NT2/D1 (cell line): Measurements from ENCODE around the gene PWWP2B.

Source experiments
- DNase-seq: peaks from one replicate; pipeline ENCODE4 v3.0.0-alpha.2; 2011; ENCODE audit warnings: low read depth, low spot score
- H3K27me3 ChIP-seq: 2 replicates; pipeline ENCODE4 v1.6.0; 2011; ENCODE audit warnings: mild to moderate bottlenecking; ENCODE audit not compliant: insufficient read length, insufficient read depth
- H3K36me3 ChIP-seq: 2 replicates; pipeline ENCODE4 v1.6.1; 2011; ENCODE audit warnings: mild to moderate bottlenecking, low read length, mixed read lengths; ENCODE audit not compliant: insufficient read depth, insufficient read length
- H3K4me1 ChIP-seq: 2 replicates; pipeline ENCODE4 v1.5.1; 2011; ENCODE audit not compliant: insufficient read depth, insufficient read length
- H3K4me3 ChIP-seq: 2 replicates; pipeline ENCODE4 v1.5.1; 2011; ENCODE audit warnings: low read depth; ENCODE audit not compliant: insufficient read length
- H3K9ac ChIP-seq: 2 replicates; pipeline ENCODE4 v1.6.0; 2011; ENCODE audit warnings: low read depth; ENCODE audit not compliant: insufficient read length
- H3K9me3 ChIP-seq: 2 replicates; pipeline ENCODE4 v1.5.1; 2011; ENCODE audit warnings: mild to moderate bottlenecking, low read length; ENCODE audit not compliant: insufficient read depth
- SUZ12 ChIP-seq: IDR thresholded peaks from 2 replicates; pipeline ENCODE4 v1.6.1; 2011; ENCODE audit not compliant: insufficient read length, insufficient read depth; ENCODE audit errors: extremely low read depth
- YY1 ChIP-seq: IDR thresholded peaks from 2 replicates; pipeline ENCODE4 v1.6.1; 2011; ENCODE audit not compliant: insufficient read length, insufficient read depth
- ZNF274 ChIP-seq: IDR thresholded peaks from 2 replicates; pipeline ENCODE4 v1.6.1; 2011; ENCODE audit warnings: mild to moderate bottlenecking, low read depth, low read length

The PWWP2B gene

GRCh38 chr10:132371641-132372081 lies 25.3 kb upstream of the PWWP2B start:
- peaks cover 5% of the 10 kb centered on the region for H3K4me1 ChIP-seq
- H3K9ac ChIP-seq, result no peak overlapping the region
- DNase-seq, result no peak
- no peak overlapping the region for H3K4me3 ChIP-seq
- peaks cover 1% of the 10 kb centered on the region for H3K36me3 ChIP-seq
- peaks cover 12% of the 10 kb centered on the region for H3K9me3 ChIP-seq
- TF ChIP-seq ZNF274 (no peak), SUZ12 (no peak), YY1 (no peak)
- no peaks in the 10 kb centered on the region for H3K27me3 ChIP-seq

GRCh38 chr10:132372516-132373095 lies 24.4 kb upstream of the PWWP2B start:
- Histone ChIP-seq H3K9me3 (peaks cover 9% of the 10 kb centered on the region), H3K36me3 (no peaks in the 10 kb centered on the region), H3K27me3 (no peaks in the 10 kb centered on the region), H3K4me1 (peaks cover 5% of the 10 kb centered on the region), H3K9ac (no peak overlapping the region), H3K4me3 (no peak overlapping the region)
- TF ChIP-seq ZNF274 (no peak), SUZ12 (no peak), YY1 (no peak)
- DNase-seq, result no peak

GRCh38 chr10:132373241-132373955 lies 23.6 kb upstream of the PWWP2B start:
- Histone ChIP-seq H3K4me1 (peaks cover 5% of the 10 kb centered on the region), H3K9me3 (peaks cover under 1% of the 10 kb centered on the region; the same call in 1 of the 2 replicates), H3K27me3 (no peaks in the 10 kb centered on the region), H3K4me3 (no peak overlapping the region), H3K36me3 (no peaks in the 10 kb centered on the region), H3K9ac (no peak overlapping the region)
- no peak for DNase-seq
- TF ChIP-seq ZNF274 (no peak), YY1 (no peak), SUZ12 (no peak)

GRCh38 chr10:132374176-132374575 lies 22.8 kb upstream of the PWWP2B start:
- peaks cover 5% of the 10 kb centered on the region for H3K4me1 ChIP-seq
- H3K27me3 ChIP-seq, result no peaks in the 10 kb centered on the region
- H3K36me3 ChIP-seq, result no peaks in the 10 kb centered on the region
- no peak for DNase-seq
- H3K9me3 ChIP-seq, result no peaks in the 10 kb centered on the region
- TF ChIP-seq ZNF274 (no peak), SUZ12 (no peak), YY1 (no peak)
- H3K9ac ChIP-seq, result no peak overlapping the region
- no peak overlapping the region for H3K4me3 ChIP-seq

GRCh38 chr10:132374612-132375011 lies 22.4 kb upstream of the PWWP2B start:
- H3K9ac ChIP-seq, result no peak overlapping the region
- DNase-seq, result no peak
- peaks cover 5% of the 10 kb centered on the region for H3K4me1 ChIP-seq
- no peaks in the 10 kb centered on the region for H3K27me3 ChIP-seq
- H3K36me3 ChIP-seq, result no peaks in the 10 kb centered on the region
- TF ChIP-seq YY1, result no peak
- TF ChIP-seq SUZ12, result no peak
- TF ChIP-seq ZNF274, result no peak
- no peaks in the 10 kb centered on the region for H3K9me3 ChIP-seq
- no peak overlapping the region for H3K4me3 ChIP-seq

DNA sequence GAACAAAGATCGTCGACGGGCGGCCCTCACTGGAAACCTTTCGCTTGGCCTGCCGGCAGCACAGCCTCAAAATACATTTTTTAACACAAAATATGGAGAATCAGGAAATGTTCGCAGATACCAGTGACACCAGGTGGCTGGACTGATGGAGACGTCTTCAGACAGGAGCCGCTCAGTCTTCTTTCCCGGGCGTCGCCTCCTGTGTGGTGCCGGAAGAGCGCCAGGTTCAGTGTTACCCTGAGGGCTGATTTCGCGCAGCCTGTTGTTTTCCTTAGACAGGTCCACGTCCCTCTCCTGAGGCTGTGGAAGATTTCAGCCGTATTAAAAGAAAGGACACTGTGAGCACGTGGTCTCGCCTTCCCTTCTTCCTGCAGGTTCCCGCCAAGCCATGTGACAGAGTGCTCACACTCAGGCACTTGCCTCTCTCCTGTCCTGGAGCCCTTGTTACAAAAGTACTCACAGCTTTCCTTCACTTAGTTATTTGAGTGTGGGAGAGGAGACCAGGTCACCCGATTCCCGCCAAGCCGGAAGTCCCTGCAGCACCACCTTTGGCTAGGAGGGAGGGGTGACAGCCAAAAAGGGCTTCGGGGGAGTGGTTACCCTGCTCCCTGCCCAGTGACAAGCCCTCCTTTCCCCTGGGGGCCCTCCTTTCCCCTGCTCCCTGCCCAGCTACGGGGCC lies 21.7 kb upstream of the PWWP2B start:
- DNase-seq, result no peak
- TF ChIP-seq SUZ12 (no peak), YY1 (no peak), ZNF274 (no peak)
- H3K9ac ChIP-seq, result no peak overlapping the region

GRCh38 chr10:132375795-132376297 lies 21.2 kb upstream of the PWWP2B start:
- Histone ChIP-seq H3K4me1 (peaks cover 5% of the 10 kb centered on the region), H3K4me3 (no peak overlapping the region), H3K9ac (no peak overlapping the region), H3K9me3 (no peaks in the 10 kb centered on the region), H3K36me3 (no peaks in the 10 kb centered on the region), H3K27me3 (no peaks in the 10 kb centered on the region)
- DNase-seq, result no peak
- TF ChIP-seq ZNF274 (no peak), SUZ12 (no peak), YY1 (no peak)

More for the DNA sequence above, 21.7 kb upstream of the PWWP2B start:
- Histone ChIP-seq H3K4me1 (peaks cover 5% of the 10 kb centered on the region), H3K27me3 (no peaks in the 10 kb centered on the region), H3K4me3 (no peak overlapping the region), H3K36me3 (no peaks in the 10 kb centered on the region), H3K9me3 (no peaks in the 10 kb centered on the region)
